MM.1S (cell line): Measurements from ENCODE around the gene TDRD1.

Experiments
- EZH2 ChIP-seq: fragments of 300-600 bp; sonication (generic); optimal IDR thresholded peaks from 2 replicates; pipeline ENCODE3; 2017; ENCODE audit warnings: low read depth, mild to moderate bottlenecking, antibody characterized with exemption, low read length, mixed read lengths
- TF ChIP-seq, protein P1 (sequence below): fragments of 300-600 bp; sonication (generic); IDR thresholded peaks from 2 replicates; pipeline ENCODE4 v1.5.1; 2016; ENCODE audit warnings: antibody characterized with exemption, low read length, mixed read lengths

DNA sequence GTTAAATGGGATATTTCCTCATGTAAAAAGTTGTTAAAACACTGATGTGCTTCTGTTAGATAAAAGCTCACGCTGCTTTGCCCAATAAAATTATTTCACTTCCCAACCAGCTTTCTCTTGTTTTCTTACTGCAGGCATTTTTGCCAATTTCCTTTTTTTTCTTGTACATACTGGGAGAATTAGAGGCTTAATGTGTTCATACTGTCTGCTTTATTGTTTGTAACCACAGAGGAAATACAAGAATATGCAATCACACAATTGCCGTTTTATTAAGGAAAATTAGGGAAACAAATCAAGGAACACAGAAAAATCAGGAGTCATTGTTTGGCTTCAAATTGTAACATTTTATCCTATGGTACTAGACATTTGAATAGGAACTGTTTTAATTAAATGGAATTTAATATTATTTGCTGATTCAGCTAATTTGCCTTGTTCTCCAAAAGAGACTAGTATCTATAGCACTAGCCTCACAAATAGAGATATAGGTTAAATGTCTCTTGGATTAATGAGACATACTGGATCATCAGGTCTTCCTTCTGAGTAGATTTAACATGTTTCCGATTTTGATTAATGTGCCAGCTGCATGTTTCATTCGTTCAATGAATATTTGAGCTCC is 53.5 kb downstream of the TDRD1 start:
- TF ChIP-seq, protein P1, sequence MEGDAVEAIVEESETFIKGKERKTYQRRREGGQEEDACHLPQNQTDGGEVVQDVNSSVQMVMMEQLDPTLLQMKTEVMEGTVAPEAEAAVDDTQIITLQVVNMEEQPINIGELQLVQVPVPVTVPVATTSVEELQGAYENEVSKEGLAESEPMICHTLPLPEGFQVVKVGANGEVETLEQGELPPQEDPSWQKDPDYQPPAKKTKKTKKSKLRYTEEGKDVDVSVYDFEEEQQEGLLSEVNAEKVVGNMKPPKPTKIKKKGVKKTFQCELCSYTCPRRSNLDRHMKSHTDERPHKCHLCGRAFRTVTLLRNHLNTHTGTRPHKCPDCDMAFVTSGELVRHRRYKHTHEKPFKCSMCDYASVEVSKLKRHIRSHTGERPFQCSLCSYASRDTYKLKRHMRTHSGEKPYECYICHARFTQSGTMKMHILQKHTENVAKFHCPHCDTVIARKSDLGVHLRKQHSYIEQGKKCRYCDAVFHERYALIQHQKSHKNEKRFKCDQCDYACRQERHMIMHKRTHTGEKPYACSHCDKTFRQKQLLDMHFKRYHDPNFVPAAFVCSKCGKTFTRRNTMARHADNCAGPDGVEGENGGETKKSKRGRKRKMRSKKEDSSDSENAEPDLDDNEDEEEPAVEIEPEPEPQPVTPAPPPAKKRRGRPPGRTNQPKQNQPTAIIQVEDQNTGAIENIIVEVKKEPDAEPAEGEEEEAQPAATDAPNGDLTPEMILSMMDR: no peak
- TF ChIP-seq EZH2: no peak
